DND-41 (cell line): ENCODE data around the gene PALB2.

Experiments
- EZH2 ChIP-seq: IDR thresholded peaks from 3 replicates; pipeline ENCODE4 v1.6.1; 2012; ENCODE audit warnings: borderline replicate concordance, low read depth, mild to moderate bottlenecking, moderate library complexity, low read length, inconsistent platforms; ENCODE audit not compliant: severe bottlenecking
- TF ChIP-seq, protein P1 (sequence below): IDR thresholded peaks from 2 replicates; pipeline ENCODE4 v1.5.1; 2012; ENCODE audit warnings: borderline replicate concordance, low read length, moderate library complexity, mild to moderate bottlenecking; ENCODE audit not compliant: poor library complexity, severe bottlenecking; ENCODE audit errors: extremely low read depth

- TF ChIP-seq, protein P1, sequence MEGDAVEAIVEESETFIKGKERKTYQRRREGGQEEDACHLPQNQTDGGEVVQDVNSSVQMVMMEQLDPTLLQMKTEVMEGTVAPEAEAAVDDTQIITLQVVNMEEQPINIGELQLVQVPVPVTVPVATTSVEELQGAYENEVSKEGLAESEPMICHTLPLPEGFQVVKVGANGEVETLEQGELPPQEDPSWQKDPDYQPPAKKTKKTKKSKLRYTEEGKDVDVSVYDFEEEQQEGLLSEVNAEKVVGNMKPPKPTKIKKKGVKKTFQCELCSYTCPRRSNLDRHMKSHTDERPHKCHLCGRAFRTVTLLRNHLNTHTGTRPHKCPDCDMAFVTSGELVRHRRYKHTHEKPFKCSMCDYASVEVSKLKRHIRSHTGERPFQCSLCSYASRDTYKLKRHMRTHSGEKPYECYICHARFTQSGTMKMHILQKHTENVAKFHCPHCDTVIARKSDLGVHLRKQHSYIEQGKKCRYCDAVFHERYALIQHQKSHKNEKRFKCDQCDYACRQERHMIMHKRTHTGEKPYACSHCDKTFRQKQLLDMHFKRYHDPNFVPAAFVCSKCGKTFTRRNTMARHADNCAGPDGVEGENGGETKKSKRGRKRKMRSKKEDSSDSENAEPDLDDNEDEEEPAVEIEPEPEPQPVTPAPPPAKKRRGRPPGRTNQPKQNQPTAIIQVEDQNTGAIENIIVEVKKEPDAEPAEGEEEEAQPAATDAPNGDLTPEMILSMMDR: no peak
- no peak for TF ChIP-seq EZH2
These were observed 32.9 kb downstream of the PALB2 start for GRCh38 chr16:23608194-23608593.
